Pancreas (tissue), 10 donors: ENCODE results near the gene GABBR2. TPM values are rescaled to one million over a fixed set of nuclear protein-coding genes. Genes with fewer than 3 reads are reported as not detected.

Experiments used
- ATAC-seq, 4 donors: fragments of 200-7000 bp; cut with Tn5 transposase; one replicate each; pipeline versions ENCODE4 v1.8.0 to v1.9.1; 2020; ENCODE audit warnings: mild to moderate bottlenecking in 4 of 4, moderate library complexity in 4 of 4
- DNase-seq, 6 donors: peaks; one replicate each; pipeline ENCODE4 v3.0.0-alpha.2; 2020
- FAIRE-seq: peaks from 2 replicates; lab custom pipeline; 2012; peaks lifted over from hg19 to GRCh38; lab: Jason Lieb, UNC
- H3K27ac ChIP-seq, 4 donors: fragments of 200-600 bp; sonication (generic); 1 replicate in 3 of 4; 2 replicates in 1 of 4; pipeline versions ENCODE4 v1.5.0 to v1.8.0; 2020
- H3K27me3 ChIP-seq, 4 donors: fragments of 200-600 bp; one replicate each; pipeline ENCODE4 v1.8.0; 2021
- H3K36me3 ChIP-seq, 3 donors: fragments of 200-600 bp; sonication (generic) in 1 of 3; one replicate each; pipeline versions ENCODE4 v1.5.0 to v1.8.0; 2020 to 2021
- H3K4me1 ChIP-seq, 3 donors: fragments of 200-600 bp; one replicate each; pipeline ENCODE4 v1.8.0; 2021
- H3K4me3 ChIP-seq, 4 donors: fragments of 200-600 bp; sonication (generic) in 2 of 4; one replicate each; pipeline versions ENCODE4 v1.5.0 to v1.8.0; 2020 to 2021
- H3K9me3 ChIP-seq, 4 donors: fragments of 200-600 bp; one replicate each; pipeline ENCODE4 v1.8.0; 2021
- CTCF ChIP-seq, 4 donors: fragments of 200-600 bp; sonication (generic) in 3 of 4; IDR thresholded peaks; one replicate each; pipeline versions ENCODE4 v1.5.0 to v1.8.0; 2021; ENCODE audit warnings: antibody characterized with exemption in 4 of 4
- WGBS, 2 donors: extraction: QIAGEN DNeasy Blood & Tissue Kit; methylation state at CpG; one replicate each; pipeline ENCODE4 v1.1.7; 2013; 5-methylcytosine and 5-hydroxymethylcytosine counted together
- intact Hi-C, 3 donors: fragments of 100-400 bp; cut with DNase I; formaldehyde crosslinking; loops; one replicate each; pipeline versions ENCODE4 v1.11.1 to v1.14.2; 2022
- polyA plus RNA-seq, 2 donors: library from polyadenylated mRNA; stranded (reverse); fragments of 200-250 nt; gene quantifications; one replicate each; pipeline ENCODE4 v1.2.3, GENCODE V29; 2013
- total RNA-seq, 6 donors: library from RNA; stranded (reverse); fragmentation: NEBNext Ultra II Directional in 4 of 6; extraction: Animal tissue kit (Norgen Biotek cat#: 25700) in 4 of 6; gene quantifications; one replicate each; pipeline versions ENCODE4 v1.2.1 to v1.2.4, GENCODE V29; 2021 to 2023
- donor health status: healthy with polysubstance abuse.
- donor health status: DM: no; HTN: no; CAD: no; lungs with moderate emphysema.
- donor health status: DM: no; HTN: no; CAD: no.
- donor health status: control.
- donor health status: control.
- donor health status: Bipolar disorder and iron deficiency.
- donor health status: DM: yes; HTN: yes; CAD: no.
- donor health status: DM: no; HTN: no; CAD: no.
- donor health status: DM: no; HTN: no; CAD: no.
- donor health status: DM: yes; HTN: yes; CAD: no.

Gene GABBR2
- total and polyA plus RNA-seq, 8 donors, result 0.04 to 0.14 (median 0.07) TPM; not detected in 4

DNA sequence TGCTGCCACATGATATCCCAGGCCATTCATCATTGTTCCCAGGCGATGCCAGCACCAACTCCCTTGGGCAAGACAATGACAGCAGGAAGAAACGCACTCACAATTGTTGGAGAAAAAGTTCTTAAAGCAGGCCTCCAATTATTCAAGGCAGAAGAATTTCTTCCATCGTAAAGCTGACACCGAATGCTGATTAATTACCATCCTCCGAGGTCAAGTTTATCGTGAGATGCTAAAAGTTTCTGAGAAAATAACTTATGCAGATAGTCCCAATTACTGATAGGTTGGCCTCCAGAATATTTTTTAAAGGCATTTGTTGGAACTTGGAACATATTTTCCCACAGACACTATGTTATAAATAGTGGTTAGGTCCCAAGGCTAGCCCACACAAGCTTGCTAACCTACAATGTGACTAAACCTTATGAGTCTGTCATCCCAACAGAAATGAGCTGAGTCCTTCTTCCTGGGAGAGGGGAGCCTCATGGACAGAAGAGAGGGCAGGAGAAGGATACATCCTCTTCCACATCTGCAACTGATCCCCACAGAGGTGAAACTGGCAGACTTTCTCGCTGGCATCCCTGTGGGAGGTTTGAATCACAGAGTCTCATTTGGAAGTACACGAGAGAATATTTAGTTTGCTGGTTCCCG, 250.9 kb downstream of the GABBR2 start:
- H3K36me3 ChIP-seq, result no peaks in the 10 kb centered on the region
- H3K9me3 ChIP-seq, result no peaks in the 10 kb centered on the region
- DNase-seq (no peak), ATAC-seq (no peak), FAIRE-seq (no peak)
- TF ChIP-seq CTCF (IDR thresholded peaks at IDR 0.05), result no peak
- intact Hi-C loops, result no loop called here
- H3K27ac ChIP-seq, result no peak overlapping the region
- no peaks in the 10 kb centered on the region for H3K4me1 ChIP-seq
- no peaks in the 10 kb centered on the region for H3K27me3 ChIP-seq
- 72 to 74% methylated on average over 9 of the region's 9 CpGs for WGBS, 2 donors
- no peak overlapping the region for H3K4me3 ChIP-seq

- Histone ChIP-seq H3K36me3 (no peaks in the 10 kb centered on the region), H3K4me1 (no peaks in the 10 kb centered on the region), H3K27me3 (no peaks in the 10 kb centered on the region), H3K4me3 (no peak overlapping the region), H3K27ac (no peak overlapping the region), H3K9me3 (no peaks in the 10 kb centered on the region)
- WGBS, 2 donors, result 40 to 44% methylated on average over 2 of the region's 2 CpGs
- intact Hi-C loops, result no loop called here
- FAIRE-seq (no peak), DNase-seq (no peak), ATAC-seq (no peak)
- no peak for TF ChIP-seq CTCF (IDR thresholded peaks at IDR 0.05)
Observed at GRCh38 chr9:98456156-98456613, 252.6 kb downstream of the GABBR2 start.

- H3K9me3 ChIP-seq, result no peaks in the 10 kb centered on the region
- TF ChIP-seq CTCF (IDR thresholded peaks at IDR 0.05), result no peak
- FAIRE-seq, result no peak
- no peaks in the 10 kb centered on the region for H3K27me3 ChIP-seq
- H3K27ac ChIP-seq, result no peak overlapping the region
- H3K4me3 ChIP-seq, result no peak overlapping the region
- 71 to 77% methylated on average over 12 of the region's 12 CpGs for WGBS, 2 donors
- no peak for DNase-seq
- no peaks in the 10 kb centered on the region for H3K4me1 ChIP-seq
- intact Hi-C loops, result no loop called here
- no peaks in the 10 kb centered on the region for H3K36me3 ChIP-seq
- ATAC-seq, result no peak
Observed at GRCh38 chr9:98455256-98456155, 253.2 kb downstream of the GABBR2 start.

- no peak for FAIRE-seq
- TF ChIP-seq CTCF (IDR thresholded peaks at IDR 0.05), result no peak
- H3K4me1 ChIP-seq, result no peaks in the 10 kb centered on the region
- no peak for ATAC-seq
- H3K9me3 ChIP-seq, result no peaks in the 10 kb centered on the region
- DNase-seq, result peak in 1 of 6 donors; percentile 26
- no peaks in the 10 kb centered on the region for H3K36me3 ChIP-seq
- intact Hi-C loops, result no loop called here
- H3K4me3 ChIP-seq, result no peak overlapping the region
- no peak overlapping the region for H3K27ac ChIP-seq
- WGBS, 2 donors, result 82 to 83% methylated on average over 16 of the region's 16 CpGs
- H3K27me3 ChIP-seq, result no peaks in the 10 kb centered on the region
Observed at GRCh38 chr9:98453589-98454311, 255.0 kb downstream of the GABBR2 start.
